K562 (cell line): ENCODE measurements around the gene TPMT. TPM values are rescaled to one million over a fixed set of nuclear protein-coding genes. Genes with fewer than 3 reads are reported as not detected.
A peak's percentile ranks its signal among the peaks of the same experiment; 100 is the strongest.

Experiments
- BRD4 ChIP-seq: fragments of 200-600 bp; sonication (generic); IDR thresholded peaks from 2 replicates; pipeline ENCODE4 v1.6.1; 2017; ENCODE audit warnings: inconsistent platforms
- CCNT2 ChIP-seq: IDR thresholded peaks from 2 replicates; pipeline ENCODE4 v1.6.1; 2011; ENCODE audit warnings: borderline replicate concordance, low read depth, mild to moderate bottlenecking, moderate library complexity, mixed read lengths, low read length; ENCODE audit not compliant: insufficient read length; ENCODE audit errors: extremely low read depth
- CREB1 ChIP-seq, 2 experiments: sonication (generic) in 1 of 2; formaldehyde crosslinking in 1 of 2; IDR thresholded peaks; 2 replicates each; pipeline versions ENCODE4 v1.6.1 to v1.8.0; 2012 to 2022; ENCODE audit warnings: inconsistent platforms in 1 of 2, mild to moderate bottlenecking in 1 of 2, missing genetic modification reagents in 1 of 2, moderate library complexity in 1 of 2
- FOS ChIP-seq: IDR thresholded peaks from 3 replicates; pipeline ENCODE4 v1.6.1; 2011; ENCODE audit not compliant: insufficient read length; ENCODE audit errors: extremely low read depth
- GABPA ChIP-seq: fragments of 200-800 bp; sonication (Bioruptor generic); conservative IDR thresholded peaks from 2 replicates; pipeline ENCODE4 v1.6.1; 2016; ENCODE audit warnings: low read depth, missing genetic modification characterization, missing compliant biosample characterization
- HLTF ChIP-seq: fragments of 450-650 bp; IDR thresholded peaks from 2 replicates; pipeline ENCODE4 v1.6.1; 2016
- HMGN3 ChIP-seq: IDR thresholded peaks from 2 replicates; pipeline ENCODE4 v1.6.1; 2011; ENCODE audit warnings: borderline replicate concordance, low read depth, mild to moderate bottlenecking, mixed read lengths, low read length; ENCODE audit not compliant: insufficient read length; ENCODE audit errors: extremely low read depth
- HNRNPL ChIP-seq: fragments of 200-400 bp; formaldehyde crosslinking; IDR thresholded peaks from 2 replicates; pipeline ENCODE4 v1.6.1; 2017; ENCODE audit warnings: low read depth, mild to moderate bottlenecking, low read length
- NCOA1 ChIP-seq: fragments of 450-650 bp; IDR thresholded peaks from 2 replicates; pipeline ENCODE4 v1.6.1; 2016; ENCODE audit warnings: low read depth
- NR1H2 ChIP-seq: sonication (generic); formaldehyde crosslinking; IDR thresholded peaks from 2 replicates; pipeline ENCODE4 v1.4.0; 2020; ENCODE audit warnings: mild to moderate bottlenecking, missing genetic modification reagents
- PML ChIP-seq: IDR thresholded peaks from 2 replicates; pipeline ENCODE4 v1.6.1; 2012; ENCODE audit warnings: low read length, inconsistent platforms
- POLR2AphosphoS5 ChIP-seq: IDR thresholded peaks from 2 replicates; pipeline ENCODE4 v1.6.1; 2011; ENCODE audit warnings: mild to moderate bottlenecking, low read depth, low read length, moderate library complexity; ENCODE audit not compliant: control insufficient read depth, insufficient read depth
- PURB ChIP-seq: sonication (generic); formaldehyde crosslinking; IDR thresholded peaks from 2 replicates; pipeline ENCODE4 v1.9.0; 2021; ENCODE audit warnings: low read depth, mild to moderate bottlenecking, missing genetic modification reagents
- RB1 ChIP-seq: fragments of 450-650 bp; IDR thresholded peaks from 2 replicates; pipeline ENCODE4 v1.6.1; 2017; ENCODE audit warnings: low read depth, mild to moderate bottlenecking
- TAF1 ChIP-seq: IDR thresholded peaks from 2 replicates; pipeline ENCODE4 v1.6.1; 2011; ENCODE audit warnings: mild to moderate bottlenecking, low read length, moderate library complexity; ENCODE audit not compliant: insufficient read depth, control insufficient read depth, severe bottlenecking; ENCODE audit errors: extremely low read depth
- THRB ChIP-seq: fragments of 450-650 bp; formaldehyde crosslinking; conservative IDR thresholded peaks from 2 replicates; pipeline ENCODE4 v1.4.0; 2022; ENCODE audit warnings: mild to moderate bottlenecking, missing genetic modification characterization
- ZBTB40 ChIP-seq, 2 experiments: fragments of 450-650 bp in 1 of 2; sonication (generic) in 1 of 2; formaldehyde crosslinking in 1 of 2; IDR thresholded peaks; 2 replicates each; pipeline versions ENCODE4 v1.7.1 to v1.9.0; 2016 to 2022; ENCODE audit warnings: inconsistent platforms in 1 of 2, mild to moderate bottlenecking in 1 of 2, missing genetic modification reagents in 1 of 2
- polyA plus RNA-seq, 8 experiments: library from polyadenylated mRNA; depleted of rRNA in 4 of 8; stranded (reverse) in 5 of 8; unstranded in 3 of 8; fragments of >200 nt; fragmentation: Nextera tagmentation in 2 of 8; fragmentation: Illumina TruSeq in 1 of 8; extraction: Ambion mirVana in 2 of 8; extraction: Trizol in 1 of 8; gene quantifications; 2 replicates each; pipeline versions ENCODE4 v1.2.1 to v1.2.3, GENCODE V29; 2011 to 2014; ENCODE audit warnings: inconsistent platforms in 1 of 8, missing spikeins in 1 of 8
- total RNA-seq, 7 experiments: library from RNA; depleted of rRNA in 6 of 7; stranded (reverse); fragments of >200 nt in 6 of 7; fragmentation: Illumina TruSeq in 2 of 7; extraction: Trizol in 2 of 7; gene quantifications; 2 replicates each; pipeline versions ENCODE4 v1.2.1 to v1.2.3, GENCODE V29; 2011 to 2021; ENCODE audit warnings: low replicate concordance in 1 of 7

The TPMT gene
- total and polyA plus RNA-seq, 9 of the 15 experiments (the other 6 are each of a cell fraction or from before 2014, with no cell fraction given): 24.2 to 67.4 (median 46.5) TPM

DNA sequence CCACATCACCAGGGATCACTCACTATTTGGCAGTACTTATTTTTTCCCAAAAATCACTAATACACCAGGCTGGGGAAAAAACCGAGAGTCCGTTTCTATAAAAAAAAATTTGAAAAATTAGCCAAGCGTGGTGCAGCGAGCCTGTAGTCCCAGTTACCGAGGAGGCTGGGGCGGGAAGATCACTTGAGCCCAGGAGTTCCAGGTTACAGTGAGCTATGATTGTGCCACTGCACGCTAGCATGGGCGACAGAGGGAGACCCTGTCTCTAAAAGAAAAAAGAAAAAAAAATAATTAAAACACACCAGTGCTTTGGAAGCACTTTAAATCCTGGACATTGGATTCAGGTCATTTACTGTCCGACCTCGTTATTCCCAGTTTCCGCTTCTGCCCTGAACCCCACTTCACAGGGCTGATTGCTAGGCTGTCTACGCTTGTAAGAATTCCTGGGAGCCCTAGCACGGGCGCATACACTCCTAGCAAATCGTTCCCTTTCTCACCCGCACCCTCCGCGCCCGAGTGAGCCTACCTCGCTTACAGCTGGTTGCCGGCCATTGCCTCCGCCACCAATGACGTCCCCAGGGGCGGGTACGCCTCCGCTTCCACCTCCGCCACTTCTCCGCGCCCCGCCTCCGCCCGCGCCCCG, at the start of gene TPMT (continued):
- TF ChIP-seq ZBTB40 (IDR thresholded peaks at IDR 0.05): peak; percentile 61
- TF ChIP-seq ZBTB40 (CRISPR knock-in tag; IDR thresholded peaks at IDR 0.05): no peak
- TF ChIP-seq PML: 0 out of 2 replicates have a peak, but pooled peaks have one; percentile 42
- peak; percentile 67 for TF ChIP-seq CREB1 (IDR thresholded peaks at IDR 0.05)
- peak; percentile 62; the same call in 1 of the 2 replicates for TF ChIP-seq CREB1 (CRISPR knock-in tag; IDR thresholded peaks at IDR 0.05)
- TF ChIP-seq THRB (CRISPR knock-in tag): peak; percentile 13; the same call in 1 of the 2 replicates
- TF ChIP-seq NR1H2 (CRISPR knock-in tag): no peak
- TF ChIP-seq HMGN3: no peak
- peak; percentile 87; the same call in 1 of the 2 replicates for TF ChIP-seq HLTF
- no peak for TF ChIP-seq GABPA (tag)
- peak; percentile 68 for TF ChIP-seq TAF1
- peak; percentile 62; the same call in 1 of the 2 replicates for TF ChIP-seq NCOA1
- no peak for TF ChIP-seq FOS
- peak; percentile 26; the same call in 1 of the 2 replicates for TF ChIP-seq RB1
- peak; percentile 64 for TF ChIP-seq POLR2AphosphoS5
- no peak for TF ChIP-seq BRD4
- no peak for TF ChIP-seq PURB (CRISPR knock-in tag)
- no peak for TF ChIP-seq HNRNPL
- no peak for TF ChIP-seq CCNT2
